Measurements from ENCODE around the gene PPIL1. TPM values are rescaled to one million over a fixed set of nuclear protein-coding genes. Genes with fewer than 3 reads are reported as not detected.
"Not testable (repeated sequence)": the region's sequence is repeated elsewhere in the genome, so short reads cannot be mapped to it uniquely, and the experiment has no call there.

PPIL1 gene
- polyA plus RNA-seq, 1 experiment: 23.4 TPM

DNA sequence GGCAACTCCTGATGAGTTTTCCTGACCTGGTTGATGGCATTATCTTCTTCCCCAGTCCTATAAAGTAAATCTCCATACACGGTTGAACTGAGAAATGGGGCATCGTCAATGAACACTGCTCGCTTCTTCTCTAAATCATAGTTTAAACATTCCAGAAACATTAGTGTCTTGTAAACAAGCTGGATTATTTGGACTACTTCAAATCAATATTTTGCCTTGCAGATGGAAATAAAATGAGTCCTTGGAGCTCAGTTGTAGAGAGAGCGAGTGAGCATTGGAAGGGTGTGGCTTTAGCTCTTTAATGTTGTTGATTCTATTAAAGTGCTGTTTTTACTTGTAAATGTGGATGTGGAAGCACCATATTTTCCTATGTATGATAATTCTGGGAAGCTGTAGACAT is 29.5 kb upstream of the PPIL1 start:
- ChIA-PET POLR2A (no interaction called here), CTCF (interaction anchor here (0.8 to 3.0 kb wide), 5 partner anchors 11 to 137 kb away, joined by 3 to 13 read pairs (median 4); partner anchors contain the start of gene PPIL1)
- Histone ChIP-seq H3K27me3 (ENCODE audit: control insufficient read depth, insufficient read depth, low read length) (no peaks in the 10 kb centered on the region), H3K4me3 (ENCODE audit: low read depth, low read length) (no peak overlapping the region), H3K36me3 (ENCODE audit: control insufficient read depth, insufficient read depth, low read length) (peaks cover 3% of the 10 kb centered on the region)
- no peak for DNase-seq (ENCODE audit: low read depth)
- TF ChIP-seq, protein P1, sequence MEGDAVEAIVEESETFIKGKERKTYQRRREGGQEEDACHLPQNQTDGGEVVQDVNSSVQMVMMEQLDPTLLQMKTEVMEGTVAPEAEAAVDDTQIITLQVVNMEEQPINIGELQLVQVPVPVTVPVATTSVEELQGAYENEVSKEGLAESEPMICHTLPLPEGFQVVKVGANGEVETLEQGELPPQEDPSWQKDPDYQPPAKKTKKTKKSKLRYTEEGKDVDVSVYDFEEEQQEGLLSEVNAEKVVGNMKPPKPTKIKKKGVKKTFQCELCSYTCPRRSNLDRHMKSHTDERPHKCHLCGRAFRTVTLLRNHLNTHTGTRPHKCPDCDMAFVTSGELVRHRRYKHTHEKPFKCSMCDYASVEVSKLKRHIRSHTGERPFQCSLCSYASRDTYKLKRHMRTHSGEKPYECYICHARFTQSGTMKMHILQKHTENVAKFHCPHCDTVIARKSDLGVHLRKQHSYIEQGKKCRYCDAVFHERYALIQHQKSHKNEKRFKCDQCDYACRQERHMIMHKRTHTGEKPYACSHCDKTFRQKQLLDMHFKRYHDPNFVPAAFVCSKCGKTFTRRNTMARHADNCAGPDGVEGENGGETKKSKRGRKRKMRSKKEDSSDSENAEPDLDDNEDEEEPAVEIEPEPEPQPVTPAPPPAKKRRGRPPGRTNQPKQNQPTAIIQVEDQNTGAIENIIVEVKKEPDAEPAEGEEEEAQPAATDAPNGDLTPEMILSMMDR (IDR thresholded peaks at IDR 0.05; ENCODE audit: insufficient read depth, low read depth, low read length): no peak

DNA sequence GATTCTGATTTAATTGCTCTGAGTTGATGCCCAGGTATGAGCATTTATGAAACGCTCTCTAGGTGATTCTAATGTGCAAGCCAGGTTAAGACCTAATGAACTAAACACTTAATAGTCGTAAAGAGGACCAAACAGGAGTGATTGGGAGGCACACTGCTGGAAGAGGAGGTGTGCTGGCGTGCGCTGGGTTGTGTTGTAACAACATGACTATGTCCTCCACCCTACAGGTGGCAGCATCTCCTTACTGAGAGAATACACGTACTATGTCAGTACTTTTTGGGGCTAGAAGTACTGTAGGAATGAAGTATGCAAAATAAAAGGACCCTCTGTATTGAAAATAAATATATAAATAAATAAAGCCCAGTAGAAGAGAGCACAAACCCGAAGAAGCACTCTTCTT is 23.0 kb upstream of the PPIL1 start:
- Histone ChIP-seq H3K27me3 (ENCODE audit: control insufficient read depth, insufficient read depth, low read length) (no peaks in the 10 kb centered on the region), H3K36me3 (ENCODE audit: control insufficient read depth, insufficient read depth, low read length) (peaks cover 2% of the 10 kb centered on the region), H3K4me3 (ENCODE audit: low read depth, low read length) (no peak overlapping the region)
- ChIA-PET POLR2A (no interaction called here), CTCF (interaction anchor here (0.7 to 3.1 kb wide), 4 partner anchors 13 to 120 kb away, joined by 3 to 13 read pairs (median 3); no protein-coding TSS in a partner anchor)
- TF ChIP-seq, protein P1 (IDR thresholded peaks at IDR 0.05; ENCODE audit: insufficient read depth, low read depth, low read length): no peak
- DNase-seq (ENCODE audit: low read depth): no peak

DNA sequence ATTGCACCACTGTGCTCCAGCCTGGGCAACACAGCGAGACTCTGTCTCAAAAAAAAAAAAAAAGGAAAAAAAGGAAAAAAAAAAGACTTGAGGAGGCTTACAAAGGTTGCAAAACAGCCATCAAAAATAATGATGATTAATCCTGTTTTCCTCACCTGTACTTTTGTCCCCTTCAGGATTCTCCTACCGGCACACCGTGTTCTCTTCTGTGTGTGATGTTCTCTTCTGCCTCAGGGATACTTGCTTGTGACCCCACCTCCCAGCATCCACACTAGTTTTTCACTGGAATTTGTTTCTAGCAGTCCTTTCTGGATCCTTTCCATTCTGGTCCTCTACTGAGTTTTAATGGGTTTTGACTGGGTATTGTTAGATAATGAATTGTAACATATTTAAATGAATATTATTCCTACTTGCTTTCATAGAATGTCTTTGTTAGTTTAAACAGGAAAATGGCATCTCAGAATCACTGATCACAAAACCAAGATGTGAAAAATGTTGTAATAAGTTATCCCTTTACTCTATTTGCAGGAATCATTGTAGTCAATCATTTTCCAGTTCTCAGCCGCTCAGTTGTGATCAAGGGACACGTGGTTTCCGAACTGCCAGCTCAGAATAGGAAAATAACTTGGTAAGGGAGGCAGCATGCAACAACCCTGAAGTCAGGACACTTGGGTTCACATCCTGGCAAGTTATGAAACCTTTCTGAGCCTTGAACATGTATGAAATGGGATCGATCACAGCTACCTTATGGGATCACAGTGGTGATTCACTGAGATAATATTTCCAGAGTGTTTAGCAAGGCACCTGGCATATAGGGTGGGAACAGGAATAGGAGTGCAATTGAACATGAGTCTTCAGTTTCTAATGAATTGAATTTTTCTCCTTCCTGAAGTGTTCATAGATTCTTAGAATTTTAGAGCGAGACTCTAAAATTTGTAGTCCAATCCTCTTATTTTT is 19.7 kb upstream of the PPIL1 start:
- Histone ChIP-seq H3K36me3 (ENCODE audit: control insufficient read depth, insufficient read depth, low read length) (peaks cover 4% of the 10 kb centered on the region; the same call in 1 of the 2 replicates), H3K4me3 (ENCODE audit: low read depth, low read length) (no peak overlapping the region), H3K27me3 (ENCODE audit: control insufficient read depth, insufficient read depth, low read length) (no peaks in the 10 kb centered on the region)
- DNase-seq (ENCODE audit: low read depth): no peak
- TF ChIP-seq, protein P1 (IDR thresholded peaks at IDR 0.05; ENCODE audit: insufficient read depth, low read depth, low read length): no peak
- CTCF ChIA-PET: interaction anchor here (0.7 to 2.0 kb wide), 2 partner anchors 9 to 135 kb away, joined by 3 to 6 read pairs; partner anchors contain the start of gene C6orf89
- POLR2A ChIA-PET: no interaction called here

DNA sequence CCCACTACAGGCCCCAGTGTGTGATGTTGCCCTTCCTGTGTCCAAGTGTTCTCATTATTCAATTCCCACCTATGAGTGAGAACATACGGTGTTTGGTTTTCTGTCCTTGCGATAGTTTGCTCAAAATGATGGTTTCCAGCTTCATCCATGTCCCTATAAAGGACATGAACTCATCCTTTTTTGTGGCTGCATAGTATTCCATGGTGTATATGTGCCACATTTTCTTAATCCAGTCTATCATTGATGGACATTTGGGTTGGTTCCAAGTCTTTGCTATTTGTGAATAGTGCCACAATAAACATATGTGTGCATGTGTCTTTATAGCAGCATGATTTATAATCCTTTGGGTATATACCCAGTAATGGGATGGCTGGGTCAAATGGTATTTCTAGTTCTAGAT is 16.6 kb upstream of the PPIL1 start:
- H3K36me3 ChIP-seq (ENCODE audit: control insufficient read depth, insufficient read depth, low read length); DNase-seq (ENCODE audit: low read depth); H3K27me3 ChIP-seq (ENCODE audit: control insufficient read depth, insufficient read depth, low read length); H3K4me3 ChIP-seq (ENCODE audit: low read depth, low read length); POLR2A ChIA-PET: not testable (repeated sequence)
- CTCF ChIA-PET: interaction anchor here (1.0 to 2.5 kb wide), 4 partner anchors 12 to 127 kb away, joined by 3 to 8 read pairs (median 5); no protein-coding TSS in a partner anchor

DNA sequence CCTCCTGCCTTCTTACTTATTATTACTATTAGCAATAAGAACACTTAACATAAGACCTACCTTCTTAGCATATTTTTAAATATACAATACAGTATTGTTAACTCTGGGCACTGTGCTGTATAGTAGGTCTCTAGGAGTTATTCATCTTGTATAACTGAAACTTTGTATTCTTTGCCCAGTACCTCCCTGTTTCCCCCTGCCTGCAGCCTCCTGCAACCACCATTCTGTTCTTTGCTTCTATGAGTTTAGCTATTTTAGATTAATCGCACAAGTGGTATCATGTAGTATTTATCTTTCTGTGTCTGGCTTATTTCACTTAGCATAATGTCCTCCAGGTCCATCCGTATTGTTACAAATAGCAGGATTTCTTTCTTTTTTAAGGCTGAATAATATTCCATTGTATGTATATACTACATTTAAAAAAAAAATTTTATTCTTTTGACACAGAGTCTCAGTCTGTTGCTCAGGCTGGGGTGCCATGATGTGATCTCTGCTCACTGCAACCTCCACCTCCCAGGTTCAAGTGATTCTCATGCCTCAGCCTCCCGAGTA is 15.6 kb upstream of the PPIL1 start:
- CTCF ChIA-PET: interaction anchor here (0.9 to 2.5 kb wide), 5 partner anchors 9 to 128 kb away, joined by 3 to 8 read pairs (median 4); no protein-coding TSS in a partner anchor
- POLR2A ChIA-PET: no interaction called here

More for the DNA sequence above, 15.6 kb upstream of the PPIL1 start:
- Histone ChIP-seq H3K36me3 (ENCODE audit: control insufficient read depth, insufficient read depth, low read length) (peaks cover 4% of the 10 kb centered on the region; the same call in 1 of the 2 replicates), H3K4me3 (ENCODE audit: low read depth, low read length) (no peak overlapping the region), H3K27me3 (ENCODE audit: control insufficient read depth, insufficient read depth, low read length) (no peaks in the 10 kb centered on the region)
- TF ChIP-seq, protein P1 (IDR thresholded peaks at IDR 0.05; ENCODE audit: insufficient read depth, low read depth, low read length): no peak
- no peak for DNase-seq (ENCODE audit: low read depth)

All from BJ (cell line).